ENCODE data around the gene SLC25A13.

- no peak for TF ChIP-seq CTCF (IDR thresholded peaks at IDR 0.05; ENCODE audit: low read length)
- TF ChIP-seq EZH2 (optimal IDR thresholded peaks at IDR 0.05; ENCODE audit: low read depth, low read length), result no peak
These were observed 109.4 kb downstream of the SLC25A13 start for GRCh38 chr7:96212474-96212873.

Data from MM.1S (cell line).